Neuron (in vitro differentiated cells): Measurements from ENCODE around the gene KY.

ENCODE experiments used
- H2AFZ ChIP-seq: one replicate; pipeline ENCODE4 v1.6.1; 2013; ENCODE audit warnings: low read depth, mild to moderate bottlenecking, inconsistent platforms, low read length, moderate library complexity
- H3K27me3 ChIP-seq: one replicate; pipeline ENCODE4 v1.6.1; 2013; ENCODE audit warnings: low read length; ENCODE audit not compliant: insufficient read depth
- H3K36me3 ChIP-seq: one replicate; pipeline ENCODE4 v1.6.1; 2013; ENCODE audit warnings: low read length; ENCODE audit not compliant: insufficient read depth
- H3K4me1 ChIP-seq: one replicate; pipeline ENCODE4 v1.6.1; 2013; ENCODE audit warnings: low read length; ENCODE audit not compliant: insufficient read depth
- H3K4me3 ChIP-seq: 2 replicates; pipeline ENCODE4 v1.5.1; 2013; ENCODE audit warnings: mild to moderate bottlenecking, low read length, moderate library complexity
- H3K9me3 ChIP-seq: one replicate; pipeline ENCODE4 v1.6.1; 2013; ENCODE audit warnings: low read length

KY gene

DNA sequence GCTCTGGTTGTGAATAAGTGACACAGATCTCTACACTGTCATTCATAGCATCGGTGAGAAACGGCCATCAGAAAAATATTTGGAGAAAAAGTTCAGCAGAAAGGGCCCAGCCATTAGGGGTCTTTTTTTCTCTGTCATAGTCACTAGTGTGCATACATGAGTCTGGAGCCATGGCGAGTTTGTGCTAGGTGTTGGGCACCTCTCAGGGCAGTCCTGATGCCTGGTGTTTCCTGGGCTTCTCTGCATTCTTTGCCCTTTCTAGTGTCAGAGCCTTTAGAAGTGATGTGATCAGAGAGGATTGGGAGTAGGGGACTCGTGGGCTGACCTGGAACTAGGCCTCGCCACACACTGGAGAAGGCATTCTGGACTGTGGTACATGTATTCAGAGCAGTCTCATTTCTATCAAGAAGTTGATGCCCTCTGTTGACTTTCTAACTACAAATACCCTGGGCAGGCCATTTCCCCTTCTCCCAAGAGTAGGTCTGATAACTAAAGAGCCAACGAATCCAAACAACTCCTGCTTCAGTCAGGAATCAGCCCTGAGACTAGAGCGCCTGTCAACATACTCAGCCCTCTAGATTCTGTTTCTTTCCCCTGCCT lies 1.6 kb downstream of the KY start:
- H3K4me3 ChIP-seq, result no peak overlapping the region
- no peak overlapping the region for H2AFZ ChIP-seq
- H3K4me1 ChIP-seq, result peaks cover 17% of the 10 kb centered on the region
- no peaks in the 10 kb centered on the region for H3K36me3 ChIP-seq
- H3K9me3 ChIP-seq, result peaks cover 4% of the 10 kb centered on the region
- peaks cover 46% of the 10 kb centered on the region for H3K27me3 ChIP-seq

DNA sequence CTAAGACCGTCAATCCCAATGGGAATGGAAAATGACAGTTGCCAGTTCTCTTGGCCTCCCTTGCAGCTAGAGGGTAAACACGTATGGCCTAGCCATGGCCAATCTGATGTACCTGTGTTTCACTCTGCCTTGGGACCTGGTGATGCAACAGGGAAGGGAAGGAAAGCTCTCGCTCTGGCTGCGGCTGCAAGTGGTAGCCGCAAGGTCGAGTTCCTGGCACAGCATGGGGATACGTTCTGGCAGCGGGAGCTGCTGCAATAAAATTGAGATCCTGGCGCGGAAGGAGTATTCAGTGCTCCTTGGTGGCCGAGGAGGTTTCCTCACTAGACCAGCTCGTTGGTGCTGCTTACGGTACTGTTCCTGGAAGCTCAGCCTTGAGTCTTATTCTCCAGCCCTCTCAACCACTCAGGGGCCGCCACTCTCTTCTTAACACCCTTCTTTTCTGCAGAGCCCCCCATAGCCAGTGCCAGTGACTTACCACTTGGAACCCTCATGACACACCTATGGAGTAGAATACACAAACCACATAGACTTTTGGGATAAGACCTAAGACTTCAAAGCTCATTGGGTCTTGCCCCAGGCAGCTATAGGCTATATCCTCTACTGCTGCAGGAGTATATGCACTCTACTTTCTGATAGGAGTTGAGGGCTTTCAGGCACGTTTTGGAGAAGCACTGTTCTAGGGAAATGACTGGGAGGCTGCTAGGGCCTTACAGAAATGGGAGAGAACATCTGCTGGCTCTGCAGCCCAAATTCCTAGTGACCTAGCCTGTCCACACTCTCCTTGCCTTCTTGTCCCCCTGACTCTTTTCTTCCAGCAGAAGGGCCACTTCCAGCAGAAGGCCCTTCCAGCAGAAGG lies 2.7 kb downstream of the KY start:
- Histone ChIP-seq H3K4me3 (no peak overlapping the region), H3K27me3 (peaks cover 36% of the 10 kb centered on the region), H3K4me1 (peaks cover 18% of the 10 kb centered on the region), H3K36me3 (no peaks in the 10 kb centered on the region), H3K9me3 (peaks cover 4% of the 10 kb centered on the region), H2AFZ (no peak overlapping the region)

DNA sequence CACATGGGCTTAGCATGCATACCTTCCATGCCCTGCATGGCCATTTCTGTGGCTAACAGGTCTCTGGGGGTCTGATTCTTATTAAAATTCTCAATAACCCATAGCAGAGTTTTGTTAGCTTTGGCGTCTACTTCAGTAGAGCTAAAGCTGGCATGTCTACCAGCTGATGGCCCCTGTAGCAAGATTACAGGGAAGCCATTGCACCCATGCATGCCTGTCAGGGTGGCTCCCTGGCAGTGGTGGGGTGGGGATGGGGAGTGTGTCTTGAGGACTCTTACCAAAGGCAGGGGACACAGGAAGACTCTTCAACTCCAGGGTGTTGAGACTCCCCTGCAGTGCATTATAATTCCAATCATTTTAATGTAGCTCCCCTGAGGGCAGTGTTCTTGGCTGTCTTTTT lies 4.7 kb downstream of the KY start:
- Histone ChIP-seq H3K4me1 (peaks cover 20% of the 10 kb centered on the region), H3K9me3 (peaks cover 4% of the 10 kb centered on the region), H3K27me3 (peaks cover 24% of the 10 kb centered on the region), H3K36me3 (no peaks in the 10 kb centered on the region), H2AFZ (no peak overlapping the region), H3K4me3 (no peak overlapping the region)

DNA sequence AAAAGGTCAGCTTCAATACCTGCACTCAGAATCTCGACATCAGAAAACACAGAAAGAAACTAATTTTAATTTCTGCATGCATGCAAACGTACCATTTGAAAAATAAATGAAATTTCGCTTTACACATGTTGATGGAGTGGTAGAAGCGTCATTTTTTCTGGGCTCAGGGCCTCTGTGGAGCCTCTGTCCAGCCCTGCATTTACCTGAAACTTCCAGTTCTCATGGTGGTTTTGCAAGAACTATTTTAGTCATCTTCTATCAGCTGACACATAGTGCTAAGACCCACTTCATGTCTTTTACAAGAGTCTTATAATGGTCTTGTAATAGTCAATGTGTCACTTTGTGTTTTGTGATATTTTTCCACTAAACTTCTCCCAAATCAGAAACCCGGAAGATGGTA lies 5.3 kb downstream of the KY start:
- Histone ChIP-seq H3K27me3 (peaks cover 20% of the 10 kb centered on the region), H2AFZ (no peak overlapping the region), H3K4me3 (no peak overlapping the region), H3K36me3 (no peaks in the 10 kb centered on the region), H3K4me1 (peaks cover 15% of the 10 kb centered on the region), H3K9me3 (peaks cover 4% of the 10 kb centered on the region)

DNA sequence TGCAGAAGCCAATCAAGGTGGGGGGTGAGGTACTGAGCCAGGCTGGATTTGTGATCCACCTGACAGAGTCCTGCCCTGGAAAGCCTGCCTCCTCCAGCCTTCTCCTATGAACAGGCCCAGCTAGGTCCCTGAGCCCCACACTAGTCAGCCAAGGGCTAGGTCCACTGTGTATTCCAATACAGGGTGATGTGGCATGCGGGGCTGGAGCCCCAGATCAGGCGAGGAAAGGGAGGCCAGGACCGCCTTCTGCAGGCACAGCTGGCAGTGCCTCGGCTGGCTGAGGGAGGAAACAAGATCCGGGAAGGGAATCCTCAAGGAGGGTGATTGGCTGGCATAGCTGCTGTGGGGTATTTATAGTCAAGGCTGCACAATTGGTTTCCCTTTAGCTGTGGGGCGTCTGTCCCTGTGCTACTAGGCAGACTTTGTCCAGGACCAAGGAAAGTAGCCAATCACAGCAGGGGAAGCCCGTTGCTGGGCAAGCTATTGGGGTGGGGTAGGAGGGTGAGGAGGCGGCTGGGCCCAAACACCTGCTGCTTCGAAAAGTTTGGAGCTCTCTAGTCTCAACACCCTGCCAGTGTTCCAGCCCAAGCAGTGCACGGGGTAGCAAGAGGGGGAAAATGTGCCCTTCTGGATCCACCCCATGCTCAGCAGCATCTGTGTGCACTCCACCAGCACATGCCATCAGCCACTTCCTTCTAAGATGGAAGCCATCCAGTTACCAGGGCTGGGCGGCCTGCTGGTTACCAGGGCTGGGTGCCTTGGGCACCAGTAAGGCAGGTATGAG lies 5.9 kb downstream of the KY start:
- no peak overlapping the region for H3K4me3 ChIP-seq
- H3K9me3 ChIP-seq, result peaks cover 4% of the 10 kb centered on the region
- H3K27me3 ChIP-seq, result peaks cover 14% of the 10 kb centered on the region

DNA sequence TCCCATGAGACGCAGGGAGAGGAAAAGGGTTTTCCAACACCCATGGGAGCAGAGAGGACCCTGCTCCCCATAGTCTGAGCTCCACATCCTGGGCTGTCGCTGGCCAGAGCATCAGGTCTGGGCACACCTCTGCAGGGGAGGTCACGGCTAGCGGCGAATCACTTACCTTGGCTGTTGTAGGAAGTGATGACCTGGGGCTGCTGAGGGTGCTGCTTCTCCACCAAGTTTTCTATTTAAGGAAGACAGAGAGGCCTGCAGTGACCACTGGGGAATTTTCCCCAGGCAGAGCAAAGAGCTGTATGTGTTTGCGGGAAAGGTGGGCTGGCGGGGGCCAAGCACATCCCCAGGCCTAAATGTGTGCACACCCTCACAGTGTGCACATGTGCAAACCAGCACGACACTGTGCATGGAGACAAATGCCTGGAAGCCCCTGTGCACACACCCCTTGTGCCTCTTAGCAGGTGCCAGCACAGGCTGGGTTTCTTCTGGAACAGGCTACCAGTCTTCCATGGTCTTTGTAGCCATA lies 7.6 kb downstream of the KY start:
- Histone ChIP-seq H3K4me1 (peaks cover 12% of the 10 kb centered on the region), H3K9me3 (peaks cover 4% of the 10 kb centered on the region), H3K27me3 (peaks cover 4% of the 10 kb centered on the region), H3K4me3 (no peak overlapping the region), H2AFZ (no peak overlapping the region), H3K36me3 (no peaks in the 10 kb centered on the region)

More for the DNA sequence above, 5.9 kb downstream of the KY start:
- Histone ChIP-seq H3K36me3 (no peaks in the 10 kb centered on the region), H2AFZ (no peak overlapping the region), H3K4me1 (peaks cover 12% of the 10 kb centered on the region)

DNA sequence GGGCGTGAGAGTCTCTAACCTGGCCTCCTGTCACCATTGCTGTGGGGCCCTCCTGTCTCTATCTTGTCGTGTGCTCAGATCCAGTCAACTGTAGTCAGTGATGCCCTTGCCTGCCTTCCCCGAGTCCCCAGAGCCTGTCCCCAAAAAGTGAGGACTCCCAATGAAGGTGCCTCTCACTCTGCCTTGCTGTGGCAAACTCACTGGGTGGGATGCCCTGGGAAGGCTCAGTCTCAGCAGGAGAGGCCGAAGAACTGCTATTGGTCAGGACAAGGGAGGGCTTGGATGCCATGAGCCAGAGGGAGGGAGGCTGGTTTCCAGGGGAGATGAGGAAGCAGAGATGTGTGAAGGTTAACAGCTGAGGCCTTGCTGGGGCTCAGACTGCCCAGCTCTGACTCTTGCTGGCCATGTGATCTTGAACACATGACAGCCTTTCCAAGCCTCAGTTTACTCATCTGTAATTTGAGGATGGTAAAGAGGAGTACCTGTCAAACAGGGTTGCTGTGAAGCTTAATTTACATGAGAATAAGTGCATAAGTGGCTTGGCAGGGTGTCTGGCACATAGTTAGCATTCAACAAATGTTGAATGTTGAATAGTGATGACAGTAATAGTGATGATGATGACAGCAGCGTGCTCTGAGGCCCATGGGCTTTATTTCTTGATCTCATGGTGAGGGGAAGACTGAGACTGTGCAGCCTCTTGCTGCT lies 8.2 kb downstream of the KY start:
- Histone ChIP-seq H3K9me3 (no peaks in the 10 kb centered on the region), H3K4me1 (peaks cover 12% of the 10 kb centered on the region)

DNA sequence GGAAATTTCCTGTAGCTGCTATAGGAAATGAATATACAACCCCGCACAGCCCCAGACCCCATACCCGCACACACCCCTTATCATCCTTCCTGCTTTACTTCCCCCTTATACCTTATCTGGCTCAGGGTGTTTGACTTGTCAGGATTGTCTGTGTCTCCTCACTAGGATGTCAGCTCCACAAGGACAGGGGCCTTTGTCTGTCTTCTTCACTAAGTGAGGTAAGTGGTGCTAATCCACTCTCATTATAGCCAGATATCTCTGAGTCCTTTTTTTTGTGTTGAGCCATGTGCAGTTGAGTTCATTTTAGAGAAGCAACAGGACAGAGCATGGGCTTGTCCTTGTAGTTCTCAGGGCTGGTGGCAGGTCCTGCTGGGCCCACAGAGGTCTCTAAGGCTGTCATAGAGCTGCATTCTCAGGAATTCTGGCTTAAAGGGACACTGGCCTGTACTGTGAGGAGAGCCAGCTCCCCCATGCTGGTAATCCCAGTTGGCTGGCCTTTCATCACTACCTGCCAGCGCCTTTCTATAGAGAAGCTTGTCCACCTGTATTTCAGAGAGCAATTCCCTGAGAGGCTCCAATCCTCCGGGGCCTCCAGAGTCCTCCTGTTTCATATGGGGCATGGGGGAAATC lies 9.0 kb downstream of the KY start:
- no peak overlapping the region for H3K4me3 ChIP-seq
- H3K36me3 ChIP-seq, result no peaks in the 10 kb centered on the region
- peaks cover 12% of the 10 kb centered on the region for H3K4me1 ChIP-seq
- H2AFZ ChIP-seq, result no peak overlapping the region
- H3K27me3 ChIP-seq, result no peaks in the 10 kb centered on the region
- H3K9me3 ChIP-seq, result no peaks in the 10 kb centered on the region

More for the DNA sequence above, 8.2 kb downstream of the KY start:
- no peak overlapping the region for H3K4me3 ChIP-seq
- no peak overlapping the region for H2AFZ ChIP-seq
- H3K27me3 ChIP-seq, result no peaks in the 10 kb centered on the region
- H3K36me3 ChIP-seq, result no peaks in the 10 kb centered on the region

DNA sequence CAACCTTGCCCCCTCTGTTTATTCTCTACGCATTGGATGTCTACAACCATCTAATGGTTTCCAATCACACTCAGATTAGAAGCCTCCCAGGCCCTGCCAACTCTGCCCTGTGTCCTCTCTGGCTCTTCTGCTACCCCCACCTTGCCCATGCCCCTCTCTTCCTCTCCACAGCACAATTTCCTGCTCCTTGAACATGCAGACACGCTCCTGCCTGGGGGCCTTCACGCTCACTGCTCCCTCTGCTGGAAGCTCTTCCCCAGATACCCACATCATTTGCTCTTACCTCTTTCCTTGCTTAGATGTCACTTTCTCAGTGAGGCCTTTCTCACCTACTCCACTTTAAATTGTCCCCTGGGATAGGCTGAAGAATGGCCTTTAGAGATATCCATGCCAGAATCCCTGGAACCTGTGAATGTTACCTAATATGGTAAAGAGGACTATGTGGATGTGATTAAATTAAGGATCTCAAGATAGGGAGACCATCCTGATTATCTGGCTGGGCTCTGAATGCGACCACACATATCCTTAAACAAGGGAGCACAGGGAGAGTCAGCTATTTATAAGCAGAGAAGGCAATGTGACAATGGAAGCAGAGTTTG lies 9.9 kb downstream of the KY start:
- H2AFZ ChIP-seq, result no peak overlapping the region
- no peaks in the 10 kb centered on the region for H3K27me3 ChIP-seq
- H3K4me3 ChIP-seq, result no peak overlapping the region
- peaks cover 12% of the 10 kb centered on the region for H3K4me1 ChIP-seq
- no peaks in the 10 kb centered on the region for H3K36me3 ChIP-seq
- no peaks in the 10 kb centered on the region for H3K9me3 ChIP-seq

DNA sequence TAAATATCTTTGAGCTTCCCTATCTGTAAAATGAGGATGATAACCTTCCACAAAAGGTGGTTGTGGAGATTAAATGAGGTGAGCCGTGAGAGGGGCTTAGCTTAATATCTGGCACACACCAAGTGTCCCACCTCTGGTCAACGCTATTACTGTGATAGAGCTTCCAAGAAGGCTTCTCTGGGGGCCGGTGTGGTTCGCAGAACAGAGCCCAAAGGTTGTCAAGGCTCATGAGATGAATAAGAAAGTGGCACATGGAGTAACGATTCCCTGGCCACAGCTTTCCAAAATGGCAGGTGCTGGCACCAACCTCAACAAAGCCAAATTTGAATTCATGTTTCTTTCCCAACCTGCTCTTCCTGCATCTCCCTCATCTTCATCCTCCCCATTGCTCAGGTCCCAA lies 10.4 kb downstream of the KY start:
- H3K9me3 ChIP-seq, result no peaks in the 10 kb centered on the region
- no peaks in the 10 kb centered on the region for H3K27me3 ChIP-seq
- peaks cover 12% of the 10 kb centered on the region for H3K4me1 ChIP-seq
- no peaks in the 10 kb centered on the region for H3K36me3 ChIP-seq
- H3K4me3 ChIP-seq, result no peak overlapping the region
- H2AFZ ChIP-seq, result no peak overlapping the region

DNA sequence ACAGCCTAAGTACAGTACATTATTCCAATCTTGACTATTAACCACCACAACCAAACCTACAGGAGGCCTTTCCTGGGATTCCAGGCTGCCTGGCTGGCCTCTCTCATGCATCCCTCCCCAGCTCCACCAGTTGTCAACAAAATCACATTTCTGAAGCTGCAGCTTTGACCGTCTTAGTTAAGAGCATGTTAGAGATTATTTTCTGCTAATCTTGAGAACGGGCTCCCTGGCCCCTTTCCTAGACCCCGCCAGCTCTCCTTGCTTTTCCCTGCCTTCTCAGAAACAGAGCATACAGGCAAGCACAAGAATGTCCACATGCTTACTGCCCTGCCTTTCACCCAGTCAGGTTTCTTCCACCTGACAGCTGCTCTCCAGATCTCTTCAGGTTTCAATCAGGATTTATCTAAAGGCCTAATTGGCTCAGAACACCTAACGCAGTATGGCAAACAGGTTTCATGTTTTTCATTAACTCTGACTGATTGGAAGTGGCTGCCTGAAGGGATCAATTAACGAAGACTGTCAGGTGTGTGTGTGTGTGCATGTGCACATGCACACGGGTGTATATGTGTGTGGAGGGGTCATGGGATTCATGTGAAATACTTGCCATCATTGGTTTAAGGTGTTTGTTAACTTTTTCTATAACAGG lies 12.3 kb downstream of the KY start:
- Histone ChIP-seq H3K4me3 (no peak overlapping the region), H3K36me3 (no peaks in the 10 kb centered on the region), H3K9me3 (no peaks in the 10 kb centered on the region), H3K27me3 (no peaks in the 10 kb centered on the region), H3K4me1 (peaks cover 7% of the 10 kb centered on the region), H2AFZ (no peak overlapping the region)

DNA sequence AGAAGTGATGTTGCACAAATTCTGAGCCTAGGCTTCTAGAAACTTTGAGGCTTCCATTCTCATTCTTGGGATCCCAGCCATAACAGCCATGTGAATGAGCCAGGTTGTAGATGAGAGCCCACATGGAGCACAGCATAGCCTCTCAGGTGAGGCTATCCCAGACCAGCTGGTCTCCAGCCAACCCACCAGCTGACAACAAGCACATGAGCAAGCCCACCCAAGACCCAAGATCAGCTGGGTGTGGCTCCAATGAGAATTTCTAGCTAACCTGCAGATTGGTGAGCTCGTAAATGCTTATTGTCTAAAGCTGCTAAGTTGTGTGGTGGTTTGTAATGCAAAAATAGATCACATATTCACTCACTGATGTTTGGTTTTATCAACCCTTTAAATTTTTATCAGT lies 14.4 kb downstream of the KY start:
- no peak overlapping the region for H2AFZ ChIP-seq
- no peaks in the 10 kb centered on the region for H3K9me3 ChIP-seq
- H3K36me3 ChIP-seq, result no peaks in the 10 kb centered on the region
- no peaks in the 10 kb centered on the region for H3K4me1 ChIP-seq
- no peaks in the 10 kb centered on the region for H3K27me3 ChIP-seq
- H3K4me3 ChIP-seq, result no peak overlapping the region
